ENCODE data around the gene STX18. TPM values are rescaled to one million over a fixed set of nuclear protein-coding genes. Genes with fewer than 3 reads are reported as not detected.
"Not testable (repeated sequence)": the region's sequence is repeated elsewhere in the genome, so short reads cannot be mapped to it uniquely, and the experiment has no call there.

Gene STX18
- total RNA-seq, 2 donors from 2014 or later = 24.1 to 33.5 TPM

GRCh38 chr4:4474476-4474875 lies 67.4 kb downstream of the STX18 start:
- H3K9me3 ChIP-seq = no peaks in the 10 kb centered on the region
- no peaks in the 10 kb centered on the region for H3K4me1 ChIP-seq (replicated peaks)
- intact Hi-C loops (cut with DNase I) = no loop called here
- no peaks in the 10 kb centered on the region for H3K27me3 ChIP-seq (replicated peaks; ENCODE audit: insufficient read depth)
- no peak overlapping the region for H3K4me3 ChIP-seq
- no peak overlapping the region for H3K27ac ChIP-seq
- TF ChIP-seq POLR2A (IDR thresholded peaks at IDR 0.05) (no peak), POLR2AphosphoS5 (IDR thresholded peaks at IDR 0.05) (no peak)
- TF ChIP-seq, protein P1, sequence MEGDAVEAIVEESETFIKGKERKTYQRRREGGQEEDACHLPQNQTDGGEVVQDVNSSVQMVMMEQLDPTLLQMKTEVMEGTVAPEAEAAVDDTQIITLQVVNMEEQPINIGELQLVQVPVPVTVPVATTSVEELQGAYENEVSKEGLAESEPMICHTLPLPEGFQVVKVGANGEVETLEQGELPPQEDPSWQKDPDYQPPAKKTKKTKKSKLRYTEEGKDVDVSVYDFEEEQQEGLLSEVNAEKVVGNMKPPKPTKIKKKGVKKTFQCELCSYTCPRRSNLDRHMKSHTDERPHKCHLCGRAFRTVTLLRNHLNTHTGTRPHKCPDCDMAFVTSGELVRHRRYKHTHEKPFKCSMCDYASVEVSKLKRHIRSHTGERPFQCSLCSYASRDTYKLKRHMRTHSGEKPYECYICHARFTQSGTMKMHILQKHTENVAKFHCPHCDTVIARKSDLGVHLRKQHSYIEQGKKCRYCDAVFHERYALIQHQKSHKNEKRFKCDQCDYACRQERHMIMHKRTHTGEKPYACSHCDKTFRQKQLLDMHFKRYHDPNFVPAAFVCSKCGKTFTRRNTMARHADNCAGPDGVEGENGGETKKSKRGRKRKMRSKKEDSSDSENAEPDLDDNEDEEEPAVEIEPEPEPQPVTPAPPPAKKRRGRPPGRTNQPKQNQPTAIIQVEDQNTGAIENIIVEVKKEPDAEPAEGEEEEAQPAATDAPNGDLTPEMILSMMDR (IDR thresholded peaks at IDR 0.05) = no peak
- 96% methylated on average over 3 of the region's 3 CpGs for WGBS
- DNase-seq (ENCODE audit: low spot score) = no peak
- H3K36me3 ChIP-seq = peaks cover 0 to 6% of the 10 kb centered on the region in 2 donors

- intact Hi-C loops (cut with DNase I) = no loop called here
- Histone ChIP-seq H3K27me3 (replicated peaks; ENCODE audit: insufficient read depth) (no peaks in the 10 kb centered on the region), H3K4me3 (no peak overlapping the region), H3K9me3 (no peaks in the 10 kb centered on the region), H3K36me3 (peaks cover 0 to 6% of the 10 kb centered on the region in 2 donors), H3K27ac (no peak overlapping the region), H3K4me1 (replicated peaks) (no peaks in the 10 kb centered on the region)
- DNase-seq (ENCODE audit: low spot score) = no peak
- WGBS = 84% methylated on average over 8 of the region's 8 CpGs
- TF ChIP-seq, protein P1 (IDR thresholded peaks at IDR 0.05) = no peak
- TF ChIP-seq POLR2AphosphoS5 (IDR thresholded peaks at IDR 0.05) (no peak), POLR2A (IDR thresholded peaks at IDR 0.05) (no peak)
These were observed 69.4 kb downstream of the STX18 start for GRCh38 chr4:4472344-4472958.

GRCh38 chr4:4471195-4471594 lies 70.7 kb downstream of the STX18 start:
- no peaks in the 10 kb centered on the region for H3K27me3 ChIP-seq (replicated peaks; ENCODE audit: insufficient read depth)
- intact Hi-C loops (cut with DNase I) = no loop called here
- H3K36me3 ChIP-seq = peaks cover 0 to 6% of the 10 kb centered on the region in 2 donors
- DNase-seq (ENCODE audit: low spot score) = no peak
- 90% methylated on average over 3 of the region's 3 CpGs for WGBS
- H3K4me1 ChIP-seq (replicated peaks) = no peaks in the 10 kb centered on the region
- no peak overlapping the region for H3K4me3 ChIP-seq
- no peak for TF ChIP-seq POLR2AphosphoS5 (IDR thresholded peaks at IDR 0.05)
- TF ChIP-seq POLR2A (IDR thresholded peaks at IDR 0.05) = no peak
- TF ChIP-seq, protein P1 (IDR thresholded peaks at IDR 0.05) = no peak
- H3K9me3 ChIP-seq = no peaks in the 10 kb centered on the region
- H3K27ac ChIP-seq = no peak overlapping the region

- no peak overlapping the region for H3K27ac ChIP-seq
- no peak for DNase-seq (ENCODE audit: low spot score)
- WGBS = 93% methylated on average over 3 of the region's 3 CpGs
- no peak for TF ChIP-seq POLR2A (IDR thresholded peaks at IDR 0.05)
- TF ChIP-seq POLR2AphosphoS5 (IDR thresholded peaks at IDR 0.05) = no peak
- TF ChIP-seq, protein P1 (IDR thresholded peaks at IDR 0.05) = no peak
- H3K4me3 ChIP-seq = no peak overlapping the region
- no peaks in the 10 kb centered on the region for H3K27me3 ChIP-seq (replicated peaks; ENCODE audit: insufficient read depth)
- H3K36me3 ChIP-seq = peaks cover 0 to 8% of the 10 kb centered on the region in 2 donors
- H3K9me3 ChIP-seq = no peaks in the 10 kb centered on the region
- no peaks in the 10 kb centered on the region for H3K4me1 ChIP-seq (replicated peaks)
- intact Hi-C loops (cut with DNase I) = no loop called here
These were observed 71.6 kb downstream of the STX18 start for GRCh38 chr4:4470208-4470607.

- intact Hi-C loops (cut with DNase I); H3K4me1 ChIP-seq (replicated peaks); H3K27ac ChIP-seq; H3K36me3 ChIP-seq; H3K9me3 ChIP-seq; DNase-seq (ENCODE audit: low spot score); H3K27me3 ChIP-seq (replicated peaks; ENCODE audit: insufficient read depth); H3K4me3 ChIP-seq: not testable (repeated sequence)
- WGBS = 97% methylated on average over 3 of the region's 3 CpGs
These were observed 76.6 kb downstream of the STX18 start for GRCh38 chr4:4465238-4465637.

All from prostate gland (tissue), 2 donors.